GM21360 (cell line): Measurements from ENCODE around the gene ERC1.

ENCODE experiments used
- ATAC-seq: cut with Tn5 transposase; IDR thresholded peaks from one replicate; pipeline ENCODE4 v1.9.1; 2021; ENCODE audit warnings: mild to moderate bottlenecking, moderate library complexity; ENCODE audit not compliant: unreplicated experiment

ERC1 gene

GRCh38 chr12:1428671-1429070 is 437.6 kb downstream of the ERC1 start:
- ATAC-seq = no peak

DNA sequence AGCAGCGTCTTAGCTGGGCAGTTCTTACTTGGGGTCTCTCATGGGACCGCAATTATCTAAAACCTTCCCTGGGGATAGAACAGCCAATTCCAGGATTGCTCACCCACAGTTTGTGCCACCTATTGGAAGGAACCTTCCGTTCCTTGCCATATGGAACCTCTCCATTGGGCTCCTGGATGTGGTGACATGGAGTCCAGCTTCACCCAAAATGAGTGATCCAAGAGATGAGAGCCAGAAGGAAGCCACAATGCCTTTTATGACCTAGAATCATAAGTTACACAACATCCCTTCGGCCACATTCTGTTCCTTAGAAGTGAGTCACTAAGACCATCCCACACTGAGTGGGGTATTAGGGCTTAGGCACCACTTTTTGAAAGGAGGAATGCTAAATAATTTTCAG is 439.0 kb downstream of the ERC1 start:
- no peak for ATAC-seq

- ATAC-seq = no peak
These were observed 443.4 kb downstream of the ERC1 start for GRCh38 chr12:1434296-1434955.

- ATAC-seq = no peak
These were observed 444.0 kb downstream of the ERC1 start for GRCh38 chr12:1435044-1435443.

DNA sequence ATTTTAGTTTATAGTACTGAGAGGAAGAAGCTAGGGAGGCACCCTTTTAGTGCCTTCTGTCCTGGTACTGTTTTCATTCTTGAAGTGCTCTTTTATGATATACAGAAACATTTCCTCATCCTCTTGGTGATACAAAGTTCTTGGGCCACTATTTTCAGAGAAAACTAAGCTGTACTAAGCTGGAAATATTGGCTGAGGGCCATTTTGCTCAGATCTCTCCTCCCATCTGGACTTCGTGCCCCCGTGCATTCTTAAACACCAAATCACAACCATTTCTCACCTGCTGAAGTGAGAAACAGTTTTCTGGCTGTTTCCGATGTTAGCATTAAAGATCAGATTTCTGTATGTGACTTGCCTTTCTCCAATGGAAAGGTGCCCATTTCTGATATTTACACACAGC is 444.4 kb downstream of the ERC1 start:
- no peak for ATAC-seq

DNA sequence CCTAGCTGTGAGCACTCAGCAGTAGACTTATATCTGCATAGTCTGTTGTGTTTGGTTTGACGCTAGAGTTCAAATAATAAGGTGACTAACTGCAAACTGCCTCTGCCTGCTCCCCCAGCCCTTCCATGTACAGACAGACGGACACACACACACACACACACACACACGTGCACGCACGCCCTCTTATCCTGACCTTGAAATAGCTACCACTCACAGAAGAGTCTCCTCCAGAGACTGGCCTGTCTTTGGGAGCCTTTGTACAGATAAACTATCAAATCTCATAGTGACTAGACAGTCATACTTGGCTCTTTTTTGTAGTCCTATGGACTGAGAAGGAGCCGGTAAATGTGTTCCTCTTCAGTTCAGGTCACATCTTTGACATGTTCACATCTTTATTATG is 445.0 kb downstream of the ERC1 start:
- ATAC-seq = no peak

DNA sequence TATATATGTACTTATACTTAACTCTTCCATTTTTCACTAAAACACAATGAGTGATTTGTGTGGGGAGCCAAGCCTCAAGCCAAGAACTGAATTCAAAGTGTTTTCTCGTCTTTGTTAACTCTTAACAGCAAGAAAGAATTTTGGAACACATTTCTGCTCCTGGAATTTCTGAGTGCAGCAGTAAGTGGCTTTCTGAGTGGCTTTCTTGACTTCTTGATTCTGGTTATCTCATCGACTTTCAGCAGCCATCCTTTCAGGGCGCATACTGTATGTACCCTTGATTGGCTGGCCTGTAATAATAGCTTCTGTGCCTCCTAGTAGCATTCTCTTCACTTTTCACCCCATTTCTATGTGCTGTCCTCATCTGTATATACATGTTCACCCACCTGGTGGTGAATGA is 446.0 kb downstream of the ERC1 start:
- no peak for ATAC-seq

DNA sequence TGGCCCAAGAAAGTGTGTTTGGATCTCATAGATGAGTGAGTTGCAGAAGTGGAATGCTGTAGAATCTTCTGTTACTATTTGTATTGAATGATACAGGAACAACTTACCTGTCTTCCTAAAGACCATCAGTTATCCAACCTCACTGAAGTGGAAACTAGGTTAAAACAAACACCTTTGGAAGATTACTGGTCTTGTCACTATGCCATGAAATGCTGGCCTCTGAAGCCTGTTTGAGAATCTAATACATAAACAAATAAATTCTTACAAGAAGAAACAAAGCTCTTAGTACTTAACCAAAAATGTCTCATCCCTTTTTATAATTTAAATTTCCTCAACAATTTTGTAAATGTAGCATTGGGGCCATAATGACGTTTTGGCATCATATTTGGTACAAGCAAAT is 448.2 kb downstream of the ERC1 start:
- ATAC-seq = no peak

GRCh38 chr12:1439687-1440086 is 448.7 kb downstream of the ERC1 start:
- ATAC-seq = no peak

DNA sequence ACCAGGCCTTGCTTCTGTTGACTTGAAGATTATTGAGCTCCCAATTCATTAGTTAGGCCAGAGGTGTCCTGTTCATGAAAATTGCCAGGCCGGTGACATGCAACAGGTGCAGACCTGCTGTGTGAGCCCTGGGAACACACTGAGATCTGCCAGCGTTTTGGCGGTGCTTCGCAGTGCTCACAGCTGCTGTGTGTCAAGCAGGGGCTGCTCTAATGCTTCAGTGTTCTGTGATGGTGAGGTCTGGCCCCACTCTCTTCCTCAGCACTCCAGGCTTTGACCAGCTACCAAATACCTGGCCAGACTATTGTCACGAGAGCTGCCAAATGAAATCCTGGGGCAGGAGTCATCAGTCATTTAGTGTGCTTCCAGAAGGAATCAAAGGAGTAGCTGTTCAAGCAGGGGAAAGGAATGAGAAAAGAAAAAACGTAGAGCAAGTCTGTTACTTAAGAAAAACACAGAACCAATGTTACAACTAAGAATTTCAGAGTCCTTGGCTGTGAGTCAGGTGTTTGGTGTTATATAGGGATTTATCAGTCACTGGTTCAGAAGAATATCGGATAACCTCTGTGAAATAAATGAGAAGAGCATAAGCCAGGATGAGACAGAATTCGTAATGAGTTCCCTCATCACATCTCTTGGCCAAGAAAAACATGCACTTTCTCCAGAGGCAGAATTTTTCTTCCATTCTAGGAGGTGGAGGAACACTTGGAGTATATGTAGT is 452.6 kb downstream of the ERC1 start:
- no peak for ATAC-seq

DNA sequence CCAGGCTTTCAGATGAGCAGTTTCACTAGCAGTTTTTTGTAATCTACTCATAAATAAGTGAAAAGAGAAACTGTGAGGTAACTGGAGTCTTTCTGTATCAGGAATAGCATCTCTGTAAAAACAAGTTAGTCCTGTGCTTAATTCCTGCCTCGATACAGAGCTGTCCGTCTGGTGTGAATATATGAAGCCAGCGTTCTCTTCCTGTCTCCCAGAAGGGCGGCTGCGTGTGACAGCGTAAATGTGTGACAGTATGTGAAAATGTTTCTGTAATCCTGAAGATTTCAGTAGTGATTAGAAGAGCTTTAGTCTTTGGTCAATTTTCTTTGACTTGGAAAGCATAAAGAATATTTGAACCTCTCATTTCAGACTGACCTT is 453.1 kb downstream of the ERC1 start:
- no peak for ATAC-seq

DNA sequence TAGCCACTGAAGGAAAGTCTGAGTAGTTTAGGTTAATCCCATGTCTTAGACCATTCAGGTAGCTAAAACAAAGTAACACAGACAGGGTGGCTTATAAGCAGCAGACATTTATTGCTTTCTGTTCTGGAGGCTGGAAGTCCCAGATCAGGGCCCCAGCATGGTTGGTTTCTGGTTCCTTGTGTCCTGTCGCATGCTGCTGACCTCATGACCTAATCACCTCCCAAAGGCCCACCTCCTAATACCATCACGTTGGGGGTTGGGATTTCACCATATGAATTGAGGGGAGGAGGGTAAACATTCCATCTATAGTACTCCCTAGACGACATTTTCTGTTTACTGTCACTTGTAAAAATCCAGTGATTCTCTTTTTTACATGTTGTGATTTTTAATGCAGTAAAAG is 454.8 kb downstream of the ERC1 start:
- ATAC-seq = no peak

- no peak for ATAC-seq
These were observed 457.3 kb downstream of the ERC1 start for GRCh38 chr12:1448336-1448735.

DNA sequence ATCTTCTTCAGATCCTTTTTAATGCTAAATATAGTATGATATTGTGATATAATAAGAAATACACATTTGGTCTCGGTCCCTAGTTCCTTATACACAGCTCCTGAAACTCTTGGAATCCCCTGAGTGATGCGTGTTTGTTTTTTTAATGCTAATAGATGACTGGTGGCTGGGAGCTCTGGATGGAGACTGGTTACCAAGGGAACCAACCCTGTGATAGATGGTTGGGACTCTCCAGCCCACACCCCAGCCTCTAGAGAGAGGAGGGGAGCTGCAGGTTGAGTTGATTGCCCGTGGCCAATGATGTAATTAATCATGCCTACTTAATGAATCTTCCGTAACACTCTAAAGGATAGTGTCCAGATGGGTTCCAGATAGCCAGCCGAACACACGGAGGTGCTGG is 462.8 kb downstream of the ERC1 start:
- ATAC-seq = no peak

DNA sequence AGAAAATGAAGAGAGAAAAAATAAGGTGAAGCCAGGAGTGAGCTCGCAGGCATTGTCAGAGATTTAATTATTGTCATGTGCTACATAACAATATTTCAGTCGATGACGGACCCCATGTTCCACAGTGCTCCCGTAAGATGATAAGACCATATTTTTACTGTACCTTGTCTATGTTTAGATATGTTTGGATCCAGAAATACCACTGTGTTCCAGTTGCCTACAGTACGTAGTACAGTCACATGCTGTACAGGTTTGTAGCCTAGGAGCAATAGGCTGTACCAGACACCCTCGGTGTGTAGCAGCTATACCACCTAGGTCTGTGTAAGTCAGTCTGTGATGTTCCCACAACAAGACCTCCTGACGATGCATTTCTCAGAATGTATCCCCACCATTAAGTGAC is 465.9 kb downstream of the ERC1 start:
- ATAC-seq = no peak

DNA sequence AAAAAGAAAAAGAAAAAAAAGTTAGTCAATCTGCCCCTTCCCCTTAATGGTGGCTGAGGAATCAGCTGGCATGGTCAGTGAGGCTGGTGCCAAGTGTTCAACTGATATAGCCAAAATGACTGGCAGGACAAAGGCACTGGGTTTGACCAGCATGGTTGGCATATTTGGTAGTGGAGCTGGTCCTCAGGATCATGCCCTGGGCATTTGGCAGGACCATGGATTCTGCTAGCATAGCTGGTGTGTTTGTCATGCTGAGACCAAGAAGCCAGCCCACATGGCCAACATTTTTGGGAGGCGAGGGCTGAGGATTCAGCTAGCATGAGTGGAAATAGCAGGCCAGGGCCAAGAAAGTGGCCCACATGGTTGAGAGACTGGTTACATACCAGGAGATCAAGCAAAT is 466.9 kb downstream of the ERC1 start:
- ATAC-seq = no peak

DNA sequence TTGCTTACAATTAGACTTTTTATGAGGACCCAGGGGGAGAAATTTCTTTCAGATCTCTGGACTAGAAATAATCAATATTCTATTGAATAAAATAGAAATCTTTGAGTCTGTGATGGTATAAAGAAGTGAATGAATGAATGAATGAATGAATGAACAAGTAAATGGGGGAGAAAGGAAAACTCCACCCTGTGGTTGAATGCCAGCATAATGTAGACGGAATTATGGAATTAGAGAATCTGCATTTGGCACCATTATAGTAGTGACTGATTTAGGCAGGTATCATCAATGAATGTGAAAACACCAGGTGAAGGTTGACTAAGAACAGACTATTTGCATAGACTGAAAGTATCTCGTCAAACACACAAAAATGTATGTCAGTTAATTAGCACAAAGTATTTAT is 468.3 kb downstream of the ERC1 start:
- no peak for ATAC-seq

DNA sequence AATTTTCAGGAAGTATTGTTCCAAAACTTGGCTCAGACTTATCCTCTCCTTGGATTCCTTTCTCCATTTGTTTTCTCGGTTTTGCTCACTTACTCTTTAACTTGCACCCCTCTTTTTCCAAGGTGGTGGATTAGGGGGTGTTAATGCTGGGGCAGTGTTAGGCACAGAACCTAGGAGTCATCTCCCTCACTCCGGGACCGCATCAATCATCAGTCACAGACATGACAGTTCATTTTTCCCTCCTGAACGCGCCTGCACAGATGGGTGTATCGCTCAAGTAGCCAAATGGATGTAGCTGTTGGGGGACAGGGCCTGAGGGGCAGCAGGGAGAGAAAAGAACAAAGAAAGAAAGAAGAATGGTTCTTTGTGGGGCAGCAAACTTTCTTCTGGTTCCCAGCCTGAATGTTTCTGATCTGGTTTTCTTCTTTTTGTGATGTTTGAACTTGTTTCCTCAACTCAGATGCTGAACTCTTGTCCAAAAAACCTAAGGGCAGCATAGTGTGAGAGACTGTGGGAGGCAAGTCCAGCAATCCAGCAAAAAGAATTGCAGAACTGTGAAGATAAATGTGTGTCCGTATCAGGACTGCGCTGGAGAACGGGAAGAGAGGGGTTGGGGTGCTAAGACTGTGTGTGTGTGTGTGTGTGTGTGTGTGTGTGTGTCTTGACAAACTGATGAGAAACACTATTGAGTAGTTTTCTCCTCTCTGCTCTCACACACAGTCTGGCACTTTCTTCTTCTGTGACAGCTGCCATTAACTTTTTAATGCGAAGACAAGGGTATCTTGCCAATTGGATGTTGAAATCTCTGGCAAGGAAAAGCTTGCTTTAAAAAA is 472.3 kb downstream of the ERC1 start:
- no peak for ATAC-seq

- ATAC-seq = no peak
These were observed 473.9 kb downstream of the ERC1 start for GRCh38 chr12:1464925-1465324.

DNA sequence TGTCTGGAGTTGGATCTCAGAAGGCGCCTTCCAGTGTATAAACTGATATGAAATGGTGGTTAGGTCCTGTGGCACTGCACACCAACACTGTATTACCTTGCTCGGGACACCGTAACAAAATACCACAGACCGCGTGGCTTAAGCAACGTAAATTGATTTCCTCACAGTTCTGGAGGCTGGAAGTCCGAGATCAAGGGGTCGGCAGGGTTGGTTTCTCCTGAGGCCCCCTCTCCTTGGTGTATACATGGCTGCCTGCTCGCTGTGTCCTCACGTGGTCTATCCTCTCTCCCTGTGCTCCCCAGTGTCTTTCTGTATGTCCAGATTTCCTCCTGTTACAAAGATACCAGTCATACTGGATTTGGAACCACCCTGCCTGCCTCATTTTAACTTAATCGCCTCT is 475.0 kb downstream of the ERC1 start:
- no peak for ATAC-seq

GRCh38 chr12:1466481-1467154 is 475.6 kb downstream of the ERC1 start:
- no peak for ATAC-seq
